Measurements from ENCODE around the gene SHISA6. TPM values are rescaled to one million over a fixed set of nuclear protein-coding genes. Genes with fewer than 3 reads are reported as not detected.
"Not testable (repeated sequence)": the region's sequence is repeated elsewhere in the genome, so short reads cannot be mapped to it uniquely, and the experiment has no call there.

Gene SHISA6
- polyA plus RNA-seq, 3 donors = 1.8 to 2.5 (median 2.0) TPM

DNA sequence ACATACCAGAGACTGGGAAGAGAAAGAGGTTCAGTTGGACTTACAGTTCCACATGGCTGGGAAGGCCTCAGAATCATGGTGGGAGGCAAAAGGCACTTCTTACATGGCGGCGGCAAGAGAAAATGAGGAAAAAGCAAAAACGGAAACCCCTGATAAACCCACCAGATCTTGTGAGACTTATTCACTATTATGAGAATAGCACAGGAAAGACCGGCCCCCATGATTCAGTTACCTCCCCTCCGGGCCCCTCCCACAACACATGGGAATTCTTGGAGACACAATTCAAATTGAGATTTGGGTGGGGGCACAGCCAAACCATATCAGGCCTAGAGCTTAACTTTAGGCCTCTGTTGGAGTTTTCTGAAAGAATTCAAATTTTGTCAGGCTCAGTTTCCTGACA lies 60.9 kb downstream of the SHISA6 start:
- not testable (repeated sequence) for DNase-seq (ENCODE audit: low read depth in 3 of 3, low spot score in 2 of 3)

DNA sequence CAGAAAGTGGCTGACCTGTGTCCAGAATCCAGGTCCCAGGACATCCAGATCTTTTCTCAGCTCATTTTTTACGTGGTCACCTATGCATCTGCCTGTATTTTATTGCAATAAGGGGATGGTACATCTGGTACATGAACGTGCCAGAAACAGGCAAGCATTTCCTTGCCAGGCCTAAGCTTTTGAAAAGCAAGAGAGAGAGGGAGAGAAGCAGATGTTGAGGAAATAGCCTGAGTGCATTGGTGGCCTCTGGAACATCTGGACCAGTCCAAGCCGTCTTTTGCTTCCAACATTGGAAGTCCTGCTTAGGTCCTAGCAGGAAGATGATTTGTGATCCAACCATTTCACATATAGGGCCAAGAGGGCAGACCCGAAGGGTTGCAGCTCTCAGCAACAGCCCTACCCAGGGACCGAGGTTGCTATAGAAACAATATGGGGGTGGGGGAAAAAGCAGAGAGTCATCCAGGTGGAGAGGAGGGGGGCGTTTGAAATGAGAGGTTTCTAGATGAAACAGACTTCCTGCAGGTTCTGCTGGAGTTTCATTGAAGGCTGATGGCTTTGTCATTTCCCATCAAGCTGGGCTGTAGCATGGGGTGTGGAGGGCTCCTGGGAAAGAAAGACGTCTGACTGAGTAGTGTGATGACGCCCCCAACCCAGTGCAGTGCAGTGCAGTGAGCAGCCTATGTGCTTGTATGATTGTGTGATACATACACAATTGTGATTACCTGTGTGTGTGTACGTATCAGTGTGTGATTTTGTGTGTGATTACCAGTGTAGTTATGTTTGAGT lies 61.6 kb downstream of the SHISA6 start:
- no peak for DNase-seq (ENCODE audit: low read depth in 3 of 3, low spot score in 2 of 3)

DNA sequence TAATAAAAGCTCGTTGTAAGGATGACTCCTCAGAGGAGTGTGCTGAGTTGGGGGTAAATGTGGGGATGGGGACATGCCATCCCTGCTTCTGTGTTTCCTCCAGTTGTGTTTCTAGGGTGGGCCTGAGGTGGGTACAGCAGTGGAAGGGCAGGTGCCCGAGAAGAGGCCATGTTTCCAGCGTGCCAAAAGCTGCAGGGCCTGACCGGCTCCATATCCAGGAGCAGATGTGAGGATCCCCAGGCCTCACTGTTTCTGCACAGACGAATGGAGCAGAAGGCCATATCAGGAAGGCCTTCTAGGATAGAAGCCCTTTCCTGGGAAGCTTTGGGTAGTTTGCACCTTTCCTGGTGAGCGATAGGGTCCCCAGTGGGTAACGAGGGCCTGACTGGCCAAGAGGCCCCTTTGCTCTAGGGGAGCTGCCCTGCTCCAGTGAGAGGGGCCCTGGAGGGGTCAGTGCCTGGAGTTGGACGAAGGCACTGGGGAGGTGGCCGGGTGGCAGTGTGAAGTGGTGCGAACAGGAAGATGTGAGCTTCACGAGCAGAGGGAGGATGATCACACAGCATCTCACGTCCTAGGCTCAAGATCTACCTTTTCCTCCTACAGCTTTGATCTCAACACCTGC lies 62.9 kb downstream of the SHISA6 start:
- no peak for DNase-seq (ENCODE audit: low read depth in 3 of 3, low spot score in 2 of 3)

DNA sequence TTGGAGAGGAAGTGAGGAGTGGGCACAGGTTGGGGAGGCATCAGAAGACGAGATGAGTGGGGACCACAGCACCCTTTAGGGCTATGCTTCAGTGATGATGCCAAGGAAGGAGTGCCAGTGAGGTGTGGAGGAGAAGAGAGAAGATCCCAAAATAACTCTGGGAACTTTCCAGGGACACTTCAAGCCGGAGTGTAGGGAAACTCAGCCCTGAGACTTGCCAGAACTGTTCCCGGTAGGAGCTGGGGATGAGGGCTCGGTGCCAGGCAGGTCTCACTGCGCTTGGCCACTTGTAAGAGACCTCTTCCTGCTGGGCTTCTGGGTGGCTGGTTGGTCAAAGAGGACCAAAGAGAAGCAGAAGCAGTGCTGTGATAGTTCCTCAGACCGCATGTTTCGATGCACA lies 63.6 kb downstream of the SHISA6 start:
- DNase-seq (ENCODE audit: low read depth in 3 of 3, low spot score in 2 of 3) = no peak

DNA sequence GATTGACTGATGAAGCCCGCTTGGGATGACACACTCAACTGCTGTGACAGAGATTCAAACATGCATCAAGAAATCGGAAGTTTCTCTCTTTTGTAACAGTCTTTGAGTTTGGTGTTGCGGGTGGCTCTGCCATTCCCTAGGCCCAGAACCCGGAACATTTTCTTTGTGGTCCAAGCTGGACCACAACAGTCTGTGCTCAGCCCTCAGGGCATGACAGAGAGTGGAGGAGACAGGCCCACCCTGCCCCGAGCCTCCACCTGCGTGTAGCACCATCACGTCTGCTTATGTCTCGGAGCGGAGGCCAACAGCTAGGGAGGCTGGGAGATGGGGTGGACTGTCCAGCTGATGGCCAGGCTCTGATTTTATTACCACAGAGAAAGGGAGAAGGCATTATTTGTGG lies 64.5 kb downstream of the SHISA6 start:
- no peak for DNase-seq (ENCODE audit: low read depth in 3 of 3, low spot score in 2 of 3)

DNA sequence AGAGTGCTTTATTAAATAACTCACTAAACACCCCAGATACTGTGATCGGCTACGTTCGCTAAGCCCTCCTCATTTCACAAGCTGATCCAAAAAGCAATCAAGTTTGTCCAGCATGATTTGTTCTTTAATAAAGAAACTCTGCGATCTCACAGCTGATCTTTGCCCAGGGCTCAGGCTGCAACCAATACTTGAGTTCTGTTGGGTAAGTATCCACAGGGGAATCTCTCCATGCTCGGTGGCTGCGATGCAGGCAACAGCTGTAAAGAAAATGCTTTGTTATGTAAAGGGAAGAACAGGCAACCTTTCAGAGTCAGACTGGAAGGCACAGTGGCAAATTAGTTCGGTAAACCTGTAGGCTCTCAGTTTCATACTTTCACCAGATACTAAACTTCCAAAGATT lies 67.5 kb downstream of the SHISA6 start:
- no peak for DNase-seq (ENCODE audit: low read depth in 3 of 3, low spot score in 2 of 3)

DNA sequence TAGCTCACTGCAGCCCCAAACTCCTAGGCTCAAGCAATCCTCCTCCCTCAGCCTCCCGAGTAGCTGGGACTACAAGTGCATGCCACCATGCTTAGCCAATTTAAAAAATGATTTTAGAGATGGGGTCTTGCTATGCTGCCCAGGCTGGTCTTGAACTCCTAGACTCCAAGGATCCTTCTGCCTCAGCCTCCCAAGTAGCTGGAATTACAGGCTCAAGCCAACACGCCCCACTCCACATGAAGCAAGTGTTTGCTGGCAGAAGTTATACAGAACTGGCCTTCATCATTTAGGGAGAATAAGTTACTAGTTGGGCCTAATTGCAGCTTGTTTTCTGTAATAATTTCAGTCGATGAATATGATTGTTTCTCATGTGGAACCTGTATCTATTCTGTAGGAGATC lies 68.0 kb downstream of the SHISA6 start:
- DNase-seq (ENCODE audit: low read depth in 3 of 3, low spot score in 2 of 3) = no peak

GRCh38 chr17:11309850-11310249 lies 68.8 kb downstream of the SHISA6 start:
- DNase-seq (ENCODE audit: low read depth in 3 of 3, low spot score in 2 of 3) = no peak

GRCh38 chr17:11316451-11316850 lies 75.4 kb downstream of the SHISA6 start:
- DNase-seq (ENCODE audit: low read depth in 3 of 3, low spot score in 2 of 3) = not testable (repeated sequence)

GRCh38 chr17:11318207-11318606 lies 77.2 kb downstream of the SHISA6 start:
- DNase-seq (ENCODE audit: low read depth in 3 of 3, low spot score in 2 of 3) = no peak

DNA sequence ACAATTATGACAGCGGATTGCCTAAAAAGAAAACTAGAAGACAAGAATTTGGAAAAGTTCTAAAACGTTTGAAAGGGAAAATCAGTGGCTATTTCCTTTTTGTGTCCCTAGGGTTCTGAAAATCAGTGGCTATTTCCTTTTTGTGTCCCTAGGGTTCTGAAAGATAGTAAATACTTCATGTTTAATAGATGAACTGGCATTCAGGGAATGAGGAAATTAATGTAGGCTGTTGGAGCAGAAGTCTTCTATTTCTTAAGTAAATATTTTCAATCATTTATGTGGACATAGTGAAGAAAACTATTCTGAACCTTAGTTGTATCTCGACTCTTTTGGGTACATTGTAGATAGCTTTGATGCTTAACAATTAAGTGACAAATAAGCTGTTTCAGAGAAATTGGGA lies 78.9 kb downstream of the SHISA6 start:
- no peak for DNase-seq (ENCODE audit: low read depth in 3 of 3, low spot score in 2 of 3)

DNA sequence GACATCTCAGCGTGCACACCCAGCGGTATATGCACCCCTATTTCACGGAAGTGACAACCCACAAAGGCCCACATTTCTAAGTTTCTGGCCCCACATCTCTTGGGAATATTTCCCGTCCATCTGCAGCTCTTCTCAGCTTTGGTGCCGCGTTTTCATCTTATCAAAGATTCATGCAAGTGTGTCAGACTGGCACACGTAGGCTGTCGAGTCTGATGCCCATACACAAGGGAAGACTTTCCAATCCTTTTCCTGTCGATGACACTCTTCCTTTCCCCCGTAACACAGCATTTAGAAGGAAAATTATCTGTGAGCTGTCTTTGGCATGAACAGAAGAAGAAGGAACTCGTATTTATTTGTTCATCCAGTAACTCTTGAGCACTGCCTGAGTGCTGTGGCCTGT lies 83.0 kb downstream of the SHISA6 start:
- no peak for DNase-seq (ENCODE audit: low read depth in 3 of 3, low spot score in 2 of 3)

DNA sequence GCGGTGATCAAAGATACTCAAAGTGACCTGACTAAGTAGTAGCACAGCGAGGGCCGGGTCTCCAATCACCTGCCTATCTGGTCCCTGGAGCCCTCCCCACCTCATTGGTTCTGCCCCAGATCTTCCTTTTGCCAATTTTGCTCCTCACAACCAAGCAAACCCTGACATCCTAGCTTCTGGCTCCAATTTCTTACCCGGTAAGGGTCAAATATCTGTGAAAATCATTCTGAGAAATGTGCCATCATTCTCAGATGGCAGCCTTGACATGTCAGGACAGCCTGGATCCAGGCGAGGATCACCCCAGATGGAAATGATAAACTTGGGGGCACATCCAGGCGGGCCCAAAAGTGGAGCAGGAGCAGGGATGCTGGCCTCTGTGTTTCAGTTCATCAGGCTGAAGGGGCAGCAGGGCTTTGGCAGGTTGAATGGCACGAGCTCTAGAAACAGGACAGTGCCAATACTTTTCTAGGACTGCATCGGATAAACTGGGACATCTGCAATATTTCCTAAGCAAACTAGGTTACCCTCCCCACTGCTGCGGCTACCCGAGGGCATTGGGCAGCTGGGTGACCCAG lies 83.9 kb downstream of the SHISA6 start:
- no peak for DNase-seq (ENCODE audit: low read depth in 3 of 3, low spot score in 2 of 3)

GRCh38 chr17:11326492-11326891 lies 85.5 kb downstream of the SHISA6 start:
- DNase-seq (ENCODE audit: low read depth in 3 of 3, low spot score in 2 of 3) = no peak

DNA sequence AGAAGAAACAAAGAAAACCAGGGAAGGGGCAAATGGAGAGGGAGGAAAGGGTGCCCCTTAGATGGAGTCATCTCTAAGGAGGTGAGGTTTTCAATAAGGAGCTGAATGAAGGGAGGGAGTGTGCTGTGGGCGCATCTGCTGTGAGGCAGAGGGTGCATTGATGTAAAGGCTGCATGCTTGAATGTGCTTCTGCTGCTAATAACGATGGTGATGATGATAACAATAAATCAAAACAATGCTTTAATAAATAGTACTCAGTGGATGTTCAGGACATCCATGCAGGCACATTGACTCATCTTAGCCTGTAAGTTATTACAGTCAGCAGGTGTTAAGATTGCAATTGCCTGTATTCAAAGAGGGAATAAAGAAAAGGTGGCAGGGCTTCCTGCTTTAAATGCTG lies 87.8 kb downstream of the SHISA6 start:
- DNase-seq (ENCODE audit: low read depth in 3 of 3, low spot score in 2 of 3) = no peak

DNA sequence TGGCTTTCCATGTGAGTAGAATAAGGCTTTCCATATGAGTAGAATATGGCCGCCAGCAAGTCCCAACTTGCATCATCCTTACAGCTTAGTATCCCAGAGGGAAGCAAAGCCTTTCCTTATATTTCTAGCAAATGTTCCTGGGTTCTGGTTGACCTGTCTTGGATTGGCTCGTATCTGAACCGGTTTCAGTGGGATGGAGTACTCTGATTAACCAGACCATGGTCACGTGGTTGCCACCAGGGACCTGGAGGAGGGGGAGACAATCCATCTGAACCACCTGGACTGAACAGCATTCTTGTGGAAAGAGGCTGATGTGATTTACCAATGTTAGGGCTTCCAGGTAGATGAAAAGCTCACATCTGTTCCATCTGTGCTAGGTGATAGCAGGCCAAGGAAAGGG lies 89.0 kb downstream of the SHISA6 start:
- DNase-seq (ENCODE audit: low read depth in 3 of 3, low spot score in 2 of 3) = no peak

DNA sequence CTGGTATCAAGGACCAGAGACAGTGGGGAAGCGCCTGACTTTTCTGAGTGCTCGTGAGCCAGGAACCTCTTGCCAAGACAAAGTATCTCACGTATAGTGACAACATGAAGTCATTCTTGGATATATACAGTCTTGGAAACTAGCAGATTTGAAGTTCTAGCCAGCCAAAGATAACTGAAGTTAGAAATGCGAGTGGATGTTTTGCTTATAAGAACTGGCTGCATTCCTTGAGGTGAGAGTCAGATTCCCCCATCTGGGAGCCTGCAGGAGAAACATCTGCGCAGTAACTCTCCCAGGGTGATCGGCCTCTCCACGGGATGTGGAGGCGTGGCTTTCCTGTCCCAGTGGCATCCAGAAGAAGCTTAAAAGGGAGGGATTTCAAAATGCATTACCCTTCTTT lies 89.8 kb downstream of the SHISA6 start:
- DNase-seq (ENCODE audit: low read depth in 3 of 3, low spot score in 2 of 3) = no peak

DNA sequence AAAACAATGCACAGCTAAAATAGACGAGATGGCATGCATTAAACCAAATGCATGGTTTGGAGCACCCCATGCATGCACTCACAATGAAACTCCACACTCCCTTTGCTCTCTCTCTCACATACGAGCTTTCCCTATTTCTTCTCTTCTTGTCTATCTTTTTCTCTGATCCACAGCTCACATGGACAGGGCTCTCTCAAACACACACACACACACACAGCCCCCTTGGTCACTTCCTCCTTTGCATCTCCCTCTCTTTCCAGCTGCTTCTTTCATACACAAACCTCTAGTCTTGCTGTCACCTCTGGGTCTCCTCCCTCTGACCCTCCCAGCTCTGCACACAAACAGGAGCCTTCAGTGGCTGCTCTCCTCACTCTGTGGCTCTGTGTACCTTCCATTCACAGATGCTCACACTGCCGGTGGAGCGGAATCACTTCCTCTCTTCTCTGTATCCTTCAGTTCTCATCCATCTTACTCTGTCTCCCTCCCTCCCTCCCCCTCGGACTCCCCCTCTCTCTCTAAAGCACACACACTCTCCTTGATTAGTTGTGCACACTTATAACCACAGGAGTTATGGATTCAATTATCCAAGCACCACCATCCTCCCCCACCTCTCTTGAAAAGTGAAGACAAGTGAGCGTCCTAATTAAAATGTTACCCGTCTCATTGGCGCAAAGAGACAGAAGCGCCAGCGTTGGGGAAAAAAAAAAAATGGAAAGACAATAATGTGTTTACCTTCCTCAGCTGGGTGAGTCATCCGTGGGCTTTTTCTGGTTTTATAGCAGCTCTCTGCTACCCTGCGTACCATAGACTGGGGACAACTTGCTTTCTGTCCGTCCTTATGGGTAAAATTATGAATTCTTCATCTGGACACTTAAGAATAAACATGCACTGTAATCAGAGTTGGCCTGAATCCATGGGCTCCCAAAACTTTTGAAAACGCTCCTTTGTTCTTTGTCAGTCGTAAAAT lies 90.8 kb downstream of the SHISA6 start:
- DNase-seq (ENCODE audit: low read depth in 3 of 3, low spot score in 2 of 3) = no peak

GRCh38 chr17:11332706-11333105 lies 91.7 kb downstream of the SHISA6 start:
- DNase-seq (ENCODE audit: low read depth in 3 of 3, low spot score in 2 of 3) = no peak

DNA sequence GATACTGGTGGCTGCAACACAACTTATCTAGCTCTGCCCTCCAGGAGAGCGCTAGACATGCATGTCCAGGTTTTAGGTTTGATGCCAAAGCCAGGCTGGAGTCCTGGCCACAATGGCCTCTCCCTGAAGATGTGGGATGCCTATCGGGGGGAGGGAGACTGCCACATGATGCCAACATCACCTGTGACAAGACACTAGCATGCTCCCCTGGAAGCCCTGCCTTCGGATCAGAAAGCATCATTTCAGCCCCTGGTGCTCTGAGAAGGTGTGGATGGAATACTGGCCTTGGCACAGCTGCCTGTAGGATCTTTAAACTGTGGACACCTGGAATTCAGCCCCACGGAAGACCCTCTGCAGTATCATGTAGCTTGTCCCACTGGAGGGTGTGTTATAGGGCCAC lies 93.5 kb downstream of the SHISA6 start:
- no peak for DNase-seq (ENCODE audit: low read depth in 3 of 3, low spot score in 2 of 3)

DNA sequence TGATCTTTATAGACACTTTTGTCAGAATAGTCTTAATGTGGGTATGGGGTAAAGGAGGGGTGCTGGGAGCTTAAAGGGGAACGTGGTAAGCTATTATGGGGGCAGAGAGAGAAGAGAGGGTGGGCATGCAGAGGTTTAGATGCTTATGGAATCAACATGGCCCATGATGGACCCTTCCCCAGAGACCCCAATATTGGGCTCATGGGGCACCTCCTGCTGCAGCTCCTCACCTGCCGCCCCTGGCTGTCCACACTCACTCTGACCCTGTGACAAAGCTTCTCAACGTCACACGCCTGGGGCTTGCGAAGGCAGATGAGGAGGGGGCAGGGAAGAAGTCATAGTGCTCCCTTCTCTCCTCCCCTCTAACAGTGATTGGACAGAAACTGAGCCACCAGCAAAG lies 95.3 kb downstream of the SHISA6 start:
- no peak for DNase-seq (ENCODE audit: low read depth in 3 of 3, low spot score in 2 of 3)

All from right renal cortex interstitium (tissue), 3 donors.